ENCODE measurements around the gene SLC6A16. TPM values are rescaled to one million over a fixed set of nuclear protein-coding genes. Genes with fewer than 3 reads are reported as not detected.

The SLC6A16 gene
- total and polyA plus RNA-seq, 2 experiments from 2014 or later, result 0.31 to 1.8 TPM

DNA sequence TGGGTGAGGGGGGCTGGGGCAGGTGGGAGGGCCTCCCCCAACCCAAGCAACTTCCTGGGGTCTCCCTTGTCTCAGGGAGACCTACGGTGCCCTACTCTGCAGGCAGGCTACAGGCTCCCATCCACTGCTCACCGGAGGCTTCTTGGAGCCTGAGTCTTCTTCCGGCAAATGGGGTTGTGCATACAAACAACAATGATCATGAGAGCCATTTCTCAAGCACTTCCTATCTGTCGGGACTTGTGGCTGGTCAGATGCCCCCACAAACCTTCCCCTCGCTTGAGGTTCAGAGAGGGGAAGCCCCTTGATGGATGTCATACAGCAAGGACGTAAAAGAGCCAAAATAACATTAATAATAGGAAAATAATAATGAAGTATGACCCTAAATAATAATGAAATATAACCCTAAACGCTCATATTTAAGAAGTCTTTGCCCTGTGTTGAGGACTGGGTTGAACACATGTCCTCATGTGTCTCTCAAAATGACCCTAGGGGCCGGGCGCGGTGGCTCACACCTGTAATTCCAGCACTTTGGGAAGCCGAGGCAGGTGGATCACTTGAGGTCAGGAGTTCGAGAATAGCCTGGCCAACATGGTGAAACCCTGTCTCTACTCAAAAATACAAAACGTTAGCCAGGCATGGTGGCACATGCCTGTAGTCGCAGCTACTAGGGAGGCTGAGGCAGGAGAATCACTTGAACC, 10.9 kb upstream of the SLC6A16 start:
- Mint-ChIP-seq H3K36me3 (ENCODE audit: low read depth) (peaks cover 12% of the 10 kb centered on the region), H3K27ac (no peak overlapping the region), H3K4me3 (no peak overlapping the region; the same call in 2 of the 3 replicates), H3K9me3 (no peaks in the 10 kb centered on the region; the same call in 1 of the 3 replicates), H3K27me3 (ENCODE audit: insufficient read depth, low read depth, poor library complexity) (peaks cover 44% of the 10 kb centered on the region), H3K4me1 (peaks cover 24% of the 10 kb centered on the region)
- Histone ChIP-seq H3K27ac (ENCODE audit: low read depth) (no peak overlapping the region), H3K9me2 (ENCODE audit: insufficient read depth) (no peaks in the 10 kb centered on the region), H3K27me3 (ENCODE audit: insufficient read depth) (peaks cover 24% of the 10 kb centered on the region), H3K4me1 (ENCODE audit: insufficient read depth) (peaks cover 15% of the 10 kb centered on the region), H3F3A (replicated peaks; ENCODE audit: low read depth) (peaks cover 10% of the 10 kb centered on the region; the same call in 1 of the 2 replicates), H3K79me2 (replicated peaks; ENCODE audit: insufficient read depth) (no peaks in the 10 kb centered on the region), H3K4me2 (no peak overlapping the region), H3K36me3 (ENCODE audit: insufficient read depth) (no peaks in the 10 kb centered on the region), H4K20me1 (replicated peaks; ENCODE audit: insufficient read depth) (peaks cover 8% of the 10 kb centered on the region; the same call in 1 of the 2 replicates), H2AFZ (no peak overlapping the region), H3K4me3 (no peak overlapping the region)
- no peak for DNase-seq (ENCODE audit: low spot score)
- no peak for ATAC-seq
- TF ChIP-seq, protein P1, sequence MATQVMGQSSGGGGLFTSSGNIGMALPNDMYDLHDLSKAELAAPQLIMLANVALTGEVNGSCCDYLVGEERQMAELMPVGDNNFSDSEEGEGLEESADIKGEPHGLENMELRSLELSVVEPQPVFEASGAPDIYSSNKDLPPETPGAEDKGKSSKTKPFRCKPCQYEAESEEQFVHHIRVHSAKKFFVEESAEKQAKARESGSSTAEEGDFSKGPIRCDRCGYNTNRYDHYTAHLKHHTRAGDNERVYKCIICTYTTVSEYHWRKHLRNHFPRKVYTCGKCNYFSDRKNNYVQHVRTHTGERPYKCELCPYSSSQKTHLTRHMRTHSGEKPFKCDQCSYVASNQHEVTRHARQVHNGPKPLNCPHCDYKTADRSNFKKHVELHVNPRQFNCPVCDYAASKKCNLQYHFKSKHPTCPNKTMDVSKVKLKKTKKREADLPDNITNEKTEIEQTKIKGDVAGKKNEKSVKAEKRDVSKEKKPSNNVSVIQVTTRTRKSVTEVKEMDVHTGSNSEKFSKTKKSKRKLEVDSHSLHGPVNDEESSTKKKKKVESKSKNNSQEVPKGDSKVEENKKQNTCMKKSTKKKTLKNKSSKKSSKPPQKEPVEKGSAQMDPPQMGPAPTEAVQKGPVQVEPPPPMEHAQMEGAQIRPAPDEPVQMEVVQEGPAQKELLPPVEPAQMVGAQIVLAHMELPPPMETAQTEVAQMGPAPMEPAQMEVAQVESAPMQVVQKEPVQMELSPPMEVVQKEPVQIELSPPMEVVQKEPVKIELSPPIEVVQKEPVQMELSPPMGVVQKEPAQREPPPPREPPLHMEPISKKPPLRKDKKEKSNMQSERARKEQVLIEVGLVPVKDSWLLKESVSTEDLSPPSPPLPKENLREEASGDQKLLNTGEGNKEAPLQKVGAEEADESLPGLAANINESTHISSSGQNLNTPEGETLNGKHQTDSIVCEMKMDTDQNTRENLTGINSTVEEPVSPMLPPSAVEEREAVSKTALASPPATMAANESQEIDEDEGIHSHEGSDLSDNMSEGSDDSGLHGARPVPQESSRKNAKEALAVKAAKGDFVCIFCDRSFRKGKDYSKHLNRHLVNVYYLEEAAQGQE (IDR thresholded peaks at IDR 0.05; ENCODE audit: unreplicated experiment), result no peak
- TF ChIP-seq NANOG (IDR thresholded peaks at IDR 0.05; ENCODE audit: borderline replicate concordance), result no peak
- no peak for TF ChIP-seq ZNF331 (CRISPR knock-in tag; IDR thresholded peaks at IDR 0.05; ENCODE audit: low read depth)
- no peak for TF ChIP-seq JUNB (IDR thresholded peaks at IDR 0.05; ENCODE audit: unreplicated experiment)
- TF ChIP-seq CREB1 (CRISPR knock-in tag; IDR thresholded peaks at IDR 0.05; ENCODE audit: low read depth), result no peak
- TF ChIP-seq, protein P2, sequence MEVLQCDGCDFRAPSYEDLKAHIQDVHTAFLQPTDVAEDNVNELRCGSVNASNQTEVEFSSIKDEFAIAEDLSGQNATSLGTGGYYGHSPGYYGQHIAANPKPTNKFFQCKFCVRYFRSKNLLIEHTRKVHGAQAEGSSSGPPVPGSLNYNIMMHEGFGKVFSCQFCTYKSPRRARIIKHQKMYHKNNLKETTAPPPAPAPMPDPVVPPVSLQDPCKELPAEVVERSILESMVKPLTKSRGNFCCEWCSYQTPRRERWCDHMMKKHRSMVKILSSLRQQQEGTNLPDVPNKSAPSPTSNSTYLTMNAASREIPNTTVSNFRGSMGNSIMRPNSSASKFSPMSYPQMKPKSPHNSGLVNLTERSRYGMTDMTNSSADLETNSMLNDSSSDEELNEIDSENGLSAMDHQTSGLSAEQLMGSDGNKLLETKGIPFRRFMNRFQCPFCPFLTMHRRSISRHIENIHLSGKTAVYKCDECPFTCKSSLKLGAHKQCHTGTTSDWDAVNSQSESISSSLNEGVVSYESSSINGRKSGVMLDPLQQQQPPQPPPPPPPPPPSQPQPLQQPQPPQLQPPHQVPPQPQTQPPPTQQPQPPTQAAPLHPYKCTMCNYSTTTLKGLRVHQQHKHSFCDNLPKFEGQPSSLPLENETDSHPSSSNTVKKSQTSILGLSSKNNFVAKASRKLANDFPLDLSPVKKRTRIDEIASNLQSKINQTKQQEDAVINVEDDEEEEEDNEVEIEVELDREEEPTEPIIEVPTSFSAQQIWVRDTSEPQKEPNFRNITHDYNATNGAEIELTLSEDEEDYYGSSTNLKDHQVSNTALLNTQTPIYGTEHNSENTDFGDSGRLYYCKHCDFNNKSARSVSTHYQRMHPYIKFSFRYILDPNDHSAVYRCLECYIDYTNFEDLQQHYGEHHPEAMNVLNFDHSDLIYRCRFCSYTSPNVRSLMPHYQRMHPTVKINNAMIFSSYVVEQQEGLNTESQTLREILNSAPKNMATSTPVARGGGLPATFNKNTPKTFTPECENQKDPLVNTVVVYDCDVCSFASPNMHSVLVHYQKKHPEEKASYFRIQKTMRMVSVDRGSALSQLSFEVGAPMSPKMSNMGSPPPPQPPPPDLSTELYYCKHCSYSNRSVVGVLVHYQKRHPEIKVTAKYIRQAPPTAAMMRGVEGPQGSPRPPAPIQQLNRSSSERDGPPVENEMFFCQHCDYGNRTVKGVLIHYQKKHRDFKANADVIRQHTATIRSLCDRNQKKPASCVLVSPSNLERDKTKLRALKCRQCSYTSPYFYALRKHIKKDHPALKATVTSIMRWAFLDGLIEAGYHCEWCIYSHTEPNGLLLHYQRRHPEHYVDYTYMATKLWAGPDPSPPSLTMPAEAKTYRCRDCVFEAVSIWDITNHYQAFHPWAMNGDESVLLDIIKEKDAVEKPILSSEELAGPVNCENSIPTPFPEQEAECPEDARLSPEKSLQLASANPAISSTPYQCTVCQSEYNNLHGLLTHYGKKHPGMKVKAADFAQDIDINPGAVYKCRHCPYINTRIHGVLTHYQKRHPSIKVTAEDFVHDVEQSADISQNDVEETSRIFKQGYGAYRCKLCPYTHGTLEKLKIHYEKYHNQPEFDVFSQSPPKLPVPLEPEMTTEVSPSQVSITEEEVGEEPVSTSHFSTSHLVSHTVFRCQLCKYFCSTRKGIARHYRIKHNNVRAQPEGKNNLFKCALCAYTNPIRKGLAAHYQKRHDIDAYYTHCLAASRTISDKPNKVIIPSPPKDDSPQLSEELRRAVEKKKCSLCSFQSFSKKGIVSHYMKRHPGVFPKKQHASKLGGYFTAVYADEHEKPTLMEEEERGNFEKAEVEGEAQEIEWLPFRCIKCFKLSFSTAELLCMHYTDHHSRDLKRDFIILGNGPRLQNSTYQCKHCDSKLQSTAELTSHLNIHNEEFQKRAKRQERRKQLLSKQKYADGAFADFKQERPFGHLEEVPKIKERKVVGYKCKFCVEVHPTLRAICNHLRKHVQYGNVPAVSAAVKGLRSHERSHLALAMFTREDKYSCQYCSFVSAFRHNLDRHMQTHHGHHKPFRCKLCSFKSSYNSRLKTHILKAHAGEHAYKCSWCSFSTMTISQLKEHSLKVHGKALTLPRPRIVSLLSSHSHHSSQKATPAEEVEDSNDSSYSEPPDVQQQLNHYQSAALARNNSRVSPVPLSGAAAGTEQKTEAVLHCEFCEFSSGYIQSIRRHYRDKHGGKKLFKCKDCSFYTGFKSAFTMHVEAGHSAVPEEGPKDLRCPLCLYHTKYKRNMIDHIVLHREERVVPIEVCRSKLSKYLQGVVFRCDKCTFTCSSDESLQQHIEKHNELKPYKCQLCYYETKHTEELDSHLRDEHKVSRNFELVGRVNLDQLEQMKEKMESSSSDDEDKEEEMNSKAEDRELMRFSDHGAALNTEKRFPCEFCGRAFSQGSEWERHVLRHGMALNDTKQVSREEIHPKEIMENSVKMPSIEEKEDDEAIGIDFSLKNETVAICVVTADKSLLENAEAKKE (CRISPR knock-in tag; IDR thresholded peaks at IDR 0.05), result no peak
- TF ChIP-seq ZNF114 (CRISPR knock-in tag; IDR thresholded peaks at IDR 0.05), result no peak
- TF ChIP-seq, protein P3, sequence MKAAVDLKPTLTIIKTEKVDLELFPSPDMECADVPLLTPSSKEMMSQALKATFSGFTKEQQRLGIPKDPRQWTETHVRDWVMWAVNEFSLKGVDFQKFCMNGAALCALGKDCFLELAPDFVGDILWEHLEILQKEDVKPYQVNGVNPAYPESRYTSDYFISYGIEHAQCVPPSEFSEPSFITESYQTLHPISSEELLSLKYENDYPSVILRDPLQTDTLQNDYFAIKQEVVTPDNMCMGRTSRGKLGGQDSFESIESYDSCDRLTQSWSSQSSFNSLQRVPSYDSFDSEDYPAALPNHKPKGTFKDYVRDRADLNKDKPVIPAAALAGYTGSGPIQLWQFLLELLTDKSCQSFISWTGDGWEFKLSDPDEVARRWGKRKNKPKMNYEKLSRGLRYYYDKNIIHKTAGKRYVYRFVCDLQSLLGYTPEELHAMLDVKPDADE (IDR thresholded peaks at IDR 0.05), result no peak
- no peak for TF ChIP-seq EZH2phosphoT487 (IDR thresholded peaks at IDR 0.05; ENCODE audit: unreplicated experiment)
- no peak for TF ChIP-seq POLR2AphosphoS5 (IDR thresholded peaks at IDR 0.05; ENCODE audit: low read depth)
- TF ChIP-seq EZH2 (IDR thresholded peaks at IDR 0.05; ENCODE audit: low read depth, unreplicated experiment), result no peak
- TF ChIP-seq, protein P4, sequence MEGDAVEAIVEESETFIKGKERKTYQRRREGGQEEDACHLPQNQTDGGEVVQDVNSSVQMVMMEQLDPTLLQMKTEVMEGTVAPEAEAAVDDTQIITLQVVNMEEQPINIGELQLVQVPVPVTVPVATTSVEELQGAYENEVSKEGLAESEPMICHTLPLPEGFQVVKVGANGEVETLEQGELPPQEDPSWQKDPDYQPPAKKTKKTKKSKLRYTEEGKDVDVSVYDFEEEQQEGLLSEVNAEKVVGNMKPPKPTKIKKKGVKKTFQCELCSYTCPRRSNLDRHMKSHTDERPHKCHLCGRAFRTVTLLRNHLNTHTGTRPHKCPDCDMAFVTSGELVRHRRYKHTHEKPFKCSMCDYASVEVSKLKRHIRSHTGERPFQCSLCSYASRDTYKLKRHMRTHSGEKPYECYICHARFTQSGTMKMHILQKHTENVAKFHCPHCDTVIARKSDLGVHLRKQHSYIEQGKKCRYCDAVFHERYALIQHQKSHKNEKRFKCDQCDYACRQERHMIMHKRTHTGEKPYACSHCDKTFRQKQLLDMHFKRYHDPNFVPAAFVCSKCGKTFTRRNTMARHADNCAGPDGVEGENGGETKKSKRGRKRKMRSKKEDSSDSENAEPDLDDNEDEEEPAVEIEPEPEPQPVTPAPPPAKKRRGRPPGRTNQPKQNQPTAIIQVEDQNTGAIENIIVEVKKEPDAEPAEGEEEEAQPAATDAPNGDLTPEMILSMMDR (conservative IDR thresholded peaks at IDR 0.05; ENCODE audit: low read depth in 2 of 2), result no peak
- no peak for TF ChIP-seq STAT1 (IDR thresholded peaks at IDR 0.05; ENCODE audit: unreplicated experiment)
